ENCODE data around the gene PGA5. TPM values are rescaled to one million over a fixed set of nuclear protein-coding genes. Genes with fewer than 3 reads are reported as not detected.

The PGA5 gene
- total RNA-seq, 1 experiment from 2014 or later, result 0.33 TPM

DNA sequence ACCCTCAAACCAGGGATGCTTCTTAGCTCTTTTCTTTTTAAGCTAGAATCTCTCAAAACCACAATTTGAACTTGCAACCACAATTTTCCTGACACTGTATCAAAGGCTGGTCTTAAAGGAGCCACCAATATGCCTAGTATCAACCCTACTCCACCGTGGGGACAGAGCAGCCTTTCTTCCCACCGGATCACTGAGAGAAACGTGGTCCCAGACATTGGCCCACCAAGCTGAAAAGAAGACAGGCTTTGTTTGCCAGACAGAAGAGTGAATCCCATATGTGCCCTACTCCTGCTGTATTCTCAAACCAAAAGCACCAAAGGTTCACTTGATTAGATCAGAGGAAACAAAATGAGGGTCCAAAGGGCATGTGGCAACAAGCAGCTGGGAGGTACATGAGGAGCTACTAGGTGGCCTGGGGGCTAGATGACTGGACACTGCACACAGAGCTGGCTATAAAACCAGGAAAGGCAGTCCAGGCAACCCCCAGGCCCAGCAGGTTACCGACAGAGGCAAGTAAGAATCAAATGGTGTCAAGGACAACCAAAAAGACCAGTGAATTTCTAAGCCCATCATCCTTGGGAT lies 57.8 kb downstream of the PGA5 start:
- no peak overlapping the region for H2BK5ac ChIP-seq (ENCODE audit: insufficient read length, low read length)
- H4K8ac ChIP-seq (replicated peaks; ENCODE audit: insufficient read length, low read depth, low read length), result no peak overlapping the region
- H3K23ac ChIP-seq (ENCODE audit: insufficient read length, low read depth, low read length), result no peak overlapping the region
- no peak overlapping the region for H3K18ac ChIP-seq (ENCODE audit: insufficient read length, low read depth, low read length)
- H3K9me3 Mint-ChIP-seq, result no peaks in the 10 kb centered on the region
- no peak overlapping the region for H3K4me3 Mint-ChIP-seq
- peaks cover 2% of the 10 kb centered on the region for H3K27me3 Mint-ChIP-seq (ENCODE audit: low read depth)
- H2BK15ac ChIP-seq (ENCODE audit: low read depth, low read length), result no peak overlapping the region
- no peak overlapping the region for H3K4me2 ChIP-seq (ENCODE audit: insufficient read depth, insufficient read length, low read length)
- H3K56ac ChIP-seq (ENCODE audit: insufficient read length, low read depth, low read length), result no peak overlapping the region
- no peak overlapping the region for H2BK12ac ChIP-seq (ENCODE audit: insufficient read length, low read depth, low read length)
- no peak overlapping the region for H2AK5ac ChIP-seq (ENCODE audit: insufficient read length, low read length)
- H3K4me1 Mint-ChIP-seq, result peaks cover 19 to 23% of the 10 kb centered on the region in 2 experiments
- no peak overlapping the region for H4K91ac ChIP-seq (ENCODE audit: insufficient read length, low read depth, low read length)
- no peak overlapping the region for H3K9ac ChIP-seq (ENCODE audit: extremely low read depth, insufficient read length, low read length)
- no peaks in the 10 kb centered on the region for H3K9me3 ChIP-seq (ENCODE audit: control insufficient read depth, low read depth, low read length)
- no peak overlapping the region for H3T11ph ChIP-seq (ENCODE audit: low read length)
- TF ChIP-seq, protein P1, sequence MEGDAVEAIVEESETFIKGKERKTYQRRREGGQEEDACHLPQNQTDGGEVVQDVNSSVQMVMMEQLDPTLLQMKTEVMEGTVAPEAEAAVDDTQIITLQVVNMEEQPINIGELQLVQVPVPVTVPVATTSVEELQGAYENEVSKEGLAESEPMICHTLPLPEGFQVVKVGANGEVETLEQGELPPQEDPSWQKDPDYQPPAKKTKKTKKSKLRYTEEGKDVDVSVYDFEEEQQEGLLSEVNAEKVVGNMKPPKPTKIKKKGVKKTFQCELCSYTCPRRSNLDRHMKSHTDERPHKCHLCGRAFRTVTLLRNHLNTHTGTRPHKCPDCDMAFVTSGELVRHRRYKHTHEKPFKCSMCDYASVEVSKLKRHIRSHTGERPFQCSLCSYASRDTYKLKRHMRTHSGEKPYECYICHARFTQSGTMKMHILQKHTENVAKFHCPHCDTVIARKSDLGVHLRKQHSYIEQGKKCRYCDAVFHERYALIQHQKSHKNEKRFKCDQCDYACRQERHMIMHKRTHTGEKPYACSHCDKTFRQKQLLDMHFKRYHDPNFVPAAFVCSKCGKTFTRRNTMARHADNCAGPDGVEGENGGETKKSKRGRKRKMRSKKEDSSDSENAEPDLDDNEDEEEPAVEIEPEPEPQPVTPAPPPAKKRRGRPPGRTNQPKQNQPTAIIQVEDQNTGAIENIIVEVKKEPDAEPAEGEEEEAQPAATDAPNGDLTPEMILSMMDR (conservative IDR thresholded peaks at IDR 0.05), result no peak
- H3K27me3 ChIP-seq (ENCODE audit: insufficient read depth, low read length), result no peaks in the 10 kb centered on the region; the same call in 1 of the 2 replicates
- WGBS (ENCODE audit: extremely low coverage, insufficient read length, low lambda C conversion rate), result no CpG with 5 or more reads among the region's 4 CpGs
- H3K36me3 Mint-ChIP-seq (ENCODE audit: insufficient read depth in 1 of 3, low read depth in 3 of 3), result peaks cover 25 to 72% (median 57%) of the 10 kb centered on the region in 3 experiments; a peak in 6 of 7 replicates
- no peak for DNase-seq
- H3K79me2 ChIP-seq (ENCODE audit: insufficient read depth, low read length), result no peaks in the 10 kb centered on the region
- H3K4ac ChIP-seq (ENCODE audit: low read depth, low read length), result no peak overlapping the region
- H4K20me1 ChIP-seq (ENCODE audit: control insufficient read depth, insufficient read depth, insufficient read length), result no peaks in the 10 kb centered on the region
- H3K79me1 ChIP-seq (ENCODE audit: insufficient read depth, low read depth, low read length, poor library complexity, severe bottlenecking), result no peaks in the 10 kb centered on the region
- H2AFZ ChIP-seq (ENCODE audit: low read length), result no peak overlapping the region
- no peak overlapping the region for H3K27ac ChIP-seq (ENCODE audit: insufficient read length, low read depth, low read length)
- H2BK120ac ChIP-seq (ENCODE audit: low read depth, low read length, poor library complexity, severe bottlenecking), result no peak overlapping the region
- H3K4me1 ChIP-seq (ENCODE audit: insufficient read depth, low read length), result no peaks in the 10 kb centered on the region
- no peak overlapping the region for H4K5ac ChIP-seq (ENCODE audit: insufficient read length, low read depth, low read length)
- H3K27ac Mint-ChIP-seq, result peak overlapping the region in 2 of 3 experiments; percentile 80 to 83; a peak in 3 of 7 replicates
- no peak overlapping the region for H2BK20ac ChIP-seq (ENCODE audit: low read depth, low read length, poor library complexity, severe bottlenecking)
- no peak overlapping the region for H3K14ac ChIP-seq (ENCODE audit: insufficient read depth, low read length)
- peaks cover 10% of the 10 kb centered on the region for H3K23me2 ChIP-seq (ENCODE audit: insufficient read length, low read depth, low read length, poor library complexity, severe bottlenecking)

Other genes with a start within 250 kb of the PGA5 start
- not detected in 2 replicates for gene CD5, start 138.7 kb upstream of the PGA5 start, total RNA-seq (2021)
- gene VPS37C, start 79.7 kb upstream of the PGA5 start, total RNA-seq (2021), result 17.3 and 19.0 TPM in 2 replicates
- not detected in 2 replicates for gene PGA3, start 37.7 kb upstream of the PGA5 start, total RNA-seq (2021)
- gene PGA4, start 18.8 kb upstream of the PGA5 start, total RNA-seq (2021), result not detected in 2 replicates
- gene VWCE, start 54.1 kb downstream of the PGA5 start, total RNA-seq (2021), result 18.7 and 20.6 TPM in 2 replicates
- 294 and 297 TPM in 2 replicates for gene DDB1, start 91.9 kb downstream of the PGA5 start, total RNA-seq (2021)
- gene TKFC, start 92.1 kb downstream of the PGA5 start, total RNA-seq (2021), result 59.0 and 65.0 TPM in 2 replicates
- gene CYB561A3, start 120.7 kb downstream of the PGA5 start, total RNA-seq (2021), result 21.7 and 23.1 TPM in 2 replicates
- gene TMEM138, start 121.2 kb downstream of the PGA5 start, total RNA-seq (2021), result 35.4 and 43.6 TPM in 2 replicates
- 24.3 and 25.2 TPM in 2 replicates for gene TMEM216, start 151.4 kb downstream of the PGA5 start, total RNA-seq (2021)
- gene CPSF7, start 188.8 kb downstream of the PGA5 start, total RNA-seq (2021), result 133 and 145 TPM in 2 replicates
- gene SDHAF2, start 188.9 kb downstream of the PGA5 start, total RNA-seq (2021), result 41.8 and 45.2 TPM in 2 replicates